Activated naive CD4-positive, alpha-beta T cell treated with anti-CD3 and anti-CD28 coated beads, Interleukin-2, amount 10 ng/mL, durations not matched to agents 7 days and 5 days (primary cell): ENCODE data around the gene CYCS.
"Not testable (repeated sequence)": the region's sequence is repeated elsewhere in the genome, so short reads cannot be mapped to it uniquely, and the experiment has no call there.

Experiments used
- CTCF ChIA-PET: fragments of 350-600 bp; sonication (Branson Sonifier 250); formaldehyde crosslinking; loops from one replicate; lab custom pipeline; 2021; ENCODE audit warnings: antibody characterized with exemption; lab: Charles Lee
- DNase-seq: peaks from one replicate; pipeline ENCODE4 v3.0.0-alpha.2; 2020
- H3K27ac Mint-ChIP-seq: one replicate; pipeline ENCODE4 v1.8.0; 2021; ENCODE audit warnings: mild to moderate bottlenecking, moderate library complexity, mixed read lengths
- H3K27me3 Mint-ChIP-seq: one replicate; pipeline ENCODE4 v1.8.0; 2021; ENCODE audit warnings: mild to moderate bottlenecking, mixed read lengths
- H3K36me3 Mint-ChIP-seq: one replicate; pipeline ENCODE4 v1.8.0; 2021; ENCODE audit warnings: mixed read lengths
- H3K4me1 Mint-ChIP-seq: one replicate; pipeline ENCODE4 v1.8.0; 2021; ENCODE audit warnings: mixed read lengths
- H3K4me3 Mint-ChIP-seq: one replicate; pipeline ENCODE4 v1.8.0; 2021; ENCODE audit warnings: mild to moderate bottlenecking, moderate library complexity, mixed read lengths
- H3K9me3 Mint-ChIP-seq: one replicate; pipeline ENCODE4 v1.8.0; 2021; ENCODE audit warnings: mixed read lengths

The CYCS gene

DNA sequence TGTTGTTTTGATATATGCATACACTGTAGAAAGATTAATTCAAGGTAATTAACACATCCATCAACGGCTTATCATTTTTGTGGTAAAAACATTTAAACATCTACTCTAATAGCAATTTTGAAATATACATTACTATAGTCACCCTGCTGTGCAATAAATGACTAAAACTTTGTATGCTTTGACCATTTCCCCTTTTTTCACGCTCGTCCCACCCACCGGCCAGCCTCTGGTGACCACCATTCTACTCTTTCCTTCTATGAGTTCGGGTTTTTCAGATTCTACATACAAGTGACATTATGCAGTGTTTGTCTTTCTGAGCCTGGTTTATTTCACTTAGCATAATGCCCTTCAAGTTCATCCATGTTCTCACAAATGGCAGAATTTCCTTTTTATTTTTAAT is 21.3 kb downstream of the CYCS start:
- CTCF ChIA-PET: interaction anchor here (3.1 kb wide), 1 partner anchor 291 kb away, joined by 12 read pairs; no protein-coding TSS in a partner anchor

DNA sequence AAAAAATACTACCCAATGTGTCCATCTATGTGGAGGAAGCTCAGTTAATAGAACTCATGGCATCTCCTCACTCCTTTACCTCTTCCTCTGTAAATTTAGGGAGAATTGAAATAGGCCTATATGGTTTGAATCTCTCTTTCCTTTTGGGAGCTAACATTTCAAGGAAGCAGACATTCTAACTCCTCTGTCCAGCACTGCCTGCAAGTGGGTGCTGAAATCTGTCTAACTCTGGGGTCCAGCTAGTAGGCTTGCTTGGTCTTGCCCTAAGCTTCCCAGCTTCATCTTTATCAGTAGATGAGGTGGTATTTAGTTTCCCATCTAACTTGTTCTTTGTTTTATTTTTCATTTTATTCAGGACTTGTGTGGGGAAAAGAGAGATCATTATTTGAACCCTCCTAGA is 23.2 kb downstream of the CYCS start:
- Mint-ChIP-seq H3K27me3 (peaks cover 4% of the 10 kb centered on the region), H3K9me3 (no peaks in the 10 kb centered on the region), H3K4me3 (no peak overlapping the region), H3K27ac (no peak overlapping the region), H3K36me3 (no peaks in the 10 kb centered on the region), H3K4me1 (no peaks in the 10 kb centered on the region)
- no peak for DNase-seq
- CTCF ChIA-PET: interaction anchor here (1.0 to 3.1 kb wide), 3 partner anchors 12 to 289 kb away, joined by 3 to 12 read pairs (median 5); no protein-coding TSS in a partner anchor

More for the DNA sequence above, 21.3 kb downstream of the CYCS start:
- no peak for DNase-seq
- no peaks in the 10 kb centered on the region for H3K36me3 Mint-ChIP-seq
- H3K27me3 Mint-ChIP-seq: peaks cover 4% of the 10 kb centered on the region
- no peaks in the 10 kb centered on the region for H3K4me1 Mint-ChIP-seq
- H3K27ac Mint-ChIP-seq: no peak overlapping the region
- H3K9me3 Mint-ChIP-seq: no peaks in the 10 kb centered on the region
- no peak overlapping the region for H3K4me3 Mint-ChIP-seq

GRCh38 chr7:25098096-25099046 is 26.7 kb downstream of the CYCS start:
- Mint-ChIP-seq H3K27me3 (peaks cover 12% of the 10 kb centered on the region), H3K9me3 (no peaks in the 10 kb centered on the region), H3K4me1 (peaks cover 5% of the 10 kb centered on the region), H3K36me3 (no peaks in the 10 kb centered on the region), H3K27ac (no peak overlapping the region), H3K4me3 (no peak overlapping the region)
- peak; percentile 73 for DNase-seq
- CTCF ChIA-PET: interaction anchor here (0.6 to 2.6 kb wide), 24 partner anchors 8 to 808 kb away, joined by 3 to 18 read pairs (median 3); no protein-coding TSS in a partner anchor

GRCh38 chr7:25095516-25096345 is 29.3 kb downstream of the CYCS start:
- no peak overlapping the region for H3K4me3 Mint-ChIP-seq
- CTCF ChIA-PET: interaction anchor here (1.2 to 4.6 kb wide), 8 partner anchors 22 to 326 kb away, joined by 3 to 50 read pairs (median 6); partner anchors contain the start of gene OSBPL3
- peaks cover 16% of the 10 kb centered on the region for H3K27me3 Mint-ChIP-seq
- H3K27ac Mint-ChIP-seq: no peak overlapping the region
- H3K9me3 Mint-ChIP-seq: no peaks in the 10 kb centered on the region
- DNase-seq: no peak
- H3K36me3 Mint-ChIP-seq: no peaks in the 10 kb centered on the region
- H3K4me1 Mint-ChIP-seq: peaks cover 9% of the 10 kb centered on the region

GRCh38 chr7:25093268-25093826 is 31.7 kb downstream of the CYCS start:
- Mint-ChIP-seq H3K27ac (no peak overlapping the region), H3K36me3 (no peaks in the 10 kb centered on the region), H3K27me3 (peaks cover 13% of the 10 kb centered on the region), H3K4me3 (no peak overlapping the region), H3K4me1 (peaks cover 9% of the 10 kb centered on the region), H3K9me3 (no peaks in the 10 kb centered on the region)
- CTCF ChIA-PET: interaction anchor here (0.6 to 4.6 kb wide), 32 partner anchors 17 to 1547 kb away, joined by 3 to 50 read pairs (median 4); partner anchors contain the start of gene OSBPL3
- DNase-seq: peak; percentile 86

DNA sequence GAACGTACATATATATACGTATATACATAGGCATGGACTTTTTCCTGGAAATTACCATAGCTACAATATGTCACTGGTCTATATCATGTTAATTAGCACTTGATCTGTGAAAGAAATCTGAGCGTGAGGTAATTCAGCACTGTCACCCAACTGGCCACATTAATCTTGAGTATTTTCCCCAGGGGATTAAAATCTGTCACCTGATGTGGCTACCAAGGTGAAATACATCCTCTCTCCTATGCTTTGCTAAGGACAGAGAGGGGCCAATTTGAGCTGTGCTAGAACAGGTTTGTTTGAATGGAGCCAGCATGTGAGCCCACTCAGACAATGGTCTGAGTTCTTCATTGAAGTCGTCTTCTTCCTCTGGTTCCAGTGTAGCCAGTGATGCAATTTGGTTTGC is 33.3 kb downstream of the CYCS start:
- DNase-seq: no peak
- Mint-ChIP-seq H3K4me3 (no peak overlapping the region), H3K27me3 (peaks cover 13% of the 10 kb centered on the region), H3K4me1 (peaks cover 9% of the 10 kb centered on the region), H3K27ac (no peak overlapping the region), H3K9me3 (no peaks in the 10 kb centered on the region), H3K36me3 (no peaks in the 10 kb centered on the region)
- CTCF ChIA-PET: interaction anchor here (0.7 to 4.6 kb wide), 12 partner anchors 18 to 322 kb away, joined by 3 to 50 read pairs (median 6); partner anchors contain the start of gene OSBPL3

DNA sequence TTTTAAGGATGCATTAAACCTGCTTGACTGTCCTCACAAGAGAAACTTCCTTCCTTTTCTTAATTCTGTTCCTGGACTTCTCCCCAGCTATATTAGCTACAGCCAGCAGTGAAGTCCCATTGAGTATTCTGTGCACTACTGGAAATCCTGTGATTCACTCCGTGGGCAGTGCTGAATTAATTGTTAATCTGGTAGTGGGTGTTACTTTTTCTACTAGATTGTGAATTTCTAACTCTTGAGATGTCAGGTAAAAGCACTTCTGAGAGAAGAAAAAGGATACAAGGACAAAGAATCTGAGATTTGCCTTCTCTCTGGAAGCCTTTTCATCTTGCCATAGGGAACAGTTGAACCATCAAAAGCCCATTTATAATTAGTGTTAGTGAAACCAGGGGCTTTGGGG is 33.9 kb downstream of the CYCS start:
- Mint-ChIP-seq H3K36me3 (no peaks in the 10 kb centered on the region), H3K4me3 (no peak overlapping the region), H3K4me1 (peaks cover 9% of the 10 kb centered on the region), H3K9me3 (no peaks in the 10 kb centered on the region), H3K27me3 (peaks cover 13% of the 10 kb centered on the region), H3K27ac (no peak overlapping the region)
- no peak for DNase-seq
- CTCF ChIA-PET: interaction anchor here (1.1 to 4.6 kb wide), 11 partner anchors 11 to 279 kb away, joined by 3 to 50 read pairs (median 6); partner anchors contain the start of gene OSBPL3

GRCh38 chr7:25090374-25090773 is 34.7 kb downstream of the CYCS start:
- peaks cover 13% of the 10 kb centered on the region for H3K27me3 Mint-ChIP-seq
- H3K27ac Mint-ChIP-seq: no peak overlapping the region
- H3K4me3 Mint-ChIP-seq: no peak overlapping the region
- no peaks in the 10 kb centered on the region for H3K36me3 Mint-ChIP-seq
- H3K9me3 Mint-ChIP-seq: no peaks in the 10 kb centered on the region
- no peak for DNase-seq
- CTCF ChIA-PET: interaction anchor here (0.9 to 2.7 kb wide), 9 partner anchors 8 to 704 kb away, joined by 3 to 13 read pairs (median 4); no protein-coding TSS in a partner anchor
- peaks cover 9% of the 10 kb centered on the region for H3K4me1 Mint-ChIP-seq

- no peaks in the 10 kb centered on the region for H3K9me3 Mint-ChIP-seq
- peaks cover 13% of the 10 kb centered on the region for H3K27me3 Mint-ChIP-seq
- CTCF ChIA-PET: interaction anchor here (0.7 to 1.0 kb wide), 2 partner anchors 103 to 274 kb away, joined by 3 to 4 read pairs; no protein-coding TSS in a partner anchor
- no peak overlapping the region for H3K27ac Mint-ChIP-seq
- H3K4me3 Mint-ChIP-seq: no peak overlapping the region
- DNase-seq: no peak
- H3K36me3 Mint-ChIP-seq: no peaks in the 10 kb centered on the region
- H3K4me1 Mint-ChIP-seq: no peaks in the 10 kb centered on the region
These were observed 37.2 kb downstream of the CYCS start for GRCh38 chr7:25087855-25088254.

GRCh38 chr7:25084821-25085220 is 40.2 kb downstream of the CYCS start:
- CTCF ChIA-PET: no interaction called here
- Mint-ChIP-seq H3K27me3 (peaks cover 24% of the 10 kb centered on the region), H3K9me3 (no peaks in the 10 kb centered on the region), H3K27ac (no peak overlapping the region), H3K36me3 (no peaks in the 10 kb centered on the region), H3K4me3 (no peak overlapping the region), H3K4me1 (no peaks in the 10 kb centered on the region)
- no peak for DNase-seq

GRCh38 chr7:25083201-25083600 is 41.9 kb downstream of the CYCS start:
- no peaks in the 10 kb centered on the region for H3K9me3 Mint-ChIP-seq

GRCh38 chr7:25082041-25082440 is 43.0 kb downstream of the CYCS start:
- Mint-ChIP-seq H3K27ac (peak overlapping the region; percentile 64), H3K27me3 (peaks cover 43% of the 10 kb centered on the region)
- H3K4me1 Mint-ChIP-seq, CTCF ChIA-PET, H3K36me3 Mint-ChIP-seq, DNase-seq, H3K4me3 Mint-ChIP-seq, H3K9me3 Mint-ChIP-seq: not testable (repeated sequence)

More at GRCh38 chr7:25083201-25083600, 41.9 kb downstream of the CYCS start:
- no peak for DNase-seq
- Mint-ChIP-seq H3K27me3 (peaks cover 31% of the 10 kb centered on the region), H3K4me3 (no peak overlapping the region), H3K36me3 (no peaks in the 10 kb centered on the region), H3K4me1 (no peaks in the 10 kb centered on the region), H3K27ac (no peak overlapping the region)
- CTCF ChIA-PET: interaction anchor here (1.0 to 1.3 kb wide), 2 partner anchors 15 to 270 kb away, joined by 3 to 4 read pairs; no protein-coding TSS in a partner anchor

GRCh38 chr7:25077096-25077495 is 48.0 kb downstream of the CYCS start:
- Mint-ChIP-seq H3K36me3 (no peaks in the 10 kb centered on the region), H3K9me3 (no peaks in the 10 kb centered on the region), H3K27me3 (peaks cover 31% of the 10 kb centered on the region), H3K4me1 (no peaks in the 10 kb centered on the region), H3K4me3 (no peak overlapping the region), H3K27ac (no peak overlapping the region)
- CTCF ChIA-PET: interaction anchor here (2.2 kb wide), 1 partner anchor 16 kb away, joined by 7 read pairs; no protein-coding TSS in a partner anchor
- no peak for DNase-seq
